WTC11 (cell line): ENCODE results near the gene ABCB4.

ENCODE experiments used
- CREB1 ChIP-seq: sonication (generic); formaldehyde crosslinking; IDR thresholded peaks from 2 replicates; pipeline ENCODE4 v1.8.0; 2023; ENCODE audit warnings: mild to moderate bottlenecking, missing genetic modification reagents
- CREM ChIP-seq: sonication (generic); formaldehyde crosslinking; IDR thresholded peaks from 2 replicates; pipeline ENCODE4 v1.8.1; 2022; ENCODE audit warnings: mild to moderate bottlenecking, missing genetic modification reagents, moderate library complexity
- FOXJ3 ChIP-seq: sonication (generic); formaldehyde crosslinking; IDR thresholded peaks from 2 replicates; pipeline ENCODE4 v1.9.0; 2021; ENCODE audit warnings: missing genetic modification reagents, mild to moderate bottlenecking, borderline replicate concordance
- JUN ChIP-seq: sonication (generic); formaldehyde crosslinking; IDR thresholded peaks from 2 replicates; pipeline ENCODE4 v1.8.0; 2023; ENCODE audit warnings: mild to moderate bottlenecking, missing genetic modification reagents
- TF ChIP-seq, protein P1 (sequence below): sonication (generic); formaldehyde crosslinking; IDR thresholded peaks from 2 replicates; pipeline ENCODE4 v1.8.0; 2023; ENCODE audit warnings: missing genetic modification reagents
- TF ChIP-seq, protein P2 (sequence below): sonication (generic); formaldehyde crosslinking; conservative IDR thresholded peaks from 2 replicates; pipeline ENCODE4 v1.8.1; 2023; ENCODE audit warnings: mild to moderate bottlenecking, low read depth, missing genetic modification reagents, moderate library complexity
- TF ChIP-seq, protein P3 (sequence below): sonication (generic); formaldehyde crosslinking; IDR thresholded peaks from 2 replicates; pipeline ENCODE4 v1.8.0; 2022; ENCODE audit warnings: missing genetic modification reagents
- TF ChIP-seq, protein P4 (sequence below): fragments of 200-600 bp; IDR thresholded peaks from 2 replicates; pipeline ENCODE4 v1.8.0; 2022; ENCODE audit warnings: antibody characterized with exemption
- TF ChIP-seq, protein P5 (sequence below): sonication (generic); formaldehyde crosslinking; IDR thresholded peaks from 2 replicates; pipeline ENCODE4 v1.8.1; 2022; ENCODE audit warnings: mild to moderate bottlenecking, moderate library complexity, missing genetic modification reagents
- TF ChIP-seq, protein P6 (sequence below): sonication (generic); formaldehyde crosslinking; IDR thresholded peaks from 2 replicates; pipeline ENCODE4 v1.8.1; 2022; ENCODE audit warnings: low read depth, missing genetic modification reagents, borderline replicate concordance
- TF ChIP-seq, protein P7 (sequence below): sonication (generic); formaldehyde crosslinking; IDR thresholded peaks from 2 replicates; pipeline ENCODE4 v1.8.0; 2022; ENCODE audit warnings: mild to moderate bottlenecking, missing genetic modification reagents
- TF ChIP-seq, protein P8 (sequence below): sonication (generic); formaldehyde crosslinking; IDR thresholded peaks from 2 replicates; pipeline ENCODE4 v1.8.1; 2023; ENCODE audit warnings: mild to moderate bottlenecking, moderate library complexity, missing genetic modification reagents

DNA sequence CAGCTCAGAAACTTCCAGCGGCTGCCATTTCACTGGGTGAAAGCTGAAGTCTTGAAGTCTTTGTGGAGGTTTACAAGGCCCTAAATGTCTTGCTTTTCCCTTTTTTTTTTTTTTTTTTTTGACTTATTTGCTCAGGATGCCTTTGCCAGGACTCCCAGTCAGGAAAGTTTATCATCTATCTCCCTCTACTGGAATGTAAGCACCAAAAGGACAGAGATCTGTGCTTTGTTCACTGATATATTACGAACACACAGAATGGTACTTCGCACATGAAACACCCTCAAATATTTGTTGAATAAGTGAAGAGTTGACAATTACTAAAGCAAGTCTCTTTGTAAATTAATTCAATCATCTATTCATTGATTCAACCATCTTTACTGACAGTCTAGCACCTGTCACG, 23.2 kb downstream of the ABCB4 start:
- TF ChIP-seq, protein P1, sequence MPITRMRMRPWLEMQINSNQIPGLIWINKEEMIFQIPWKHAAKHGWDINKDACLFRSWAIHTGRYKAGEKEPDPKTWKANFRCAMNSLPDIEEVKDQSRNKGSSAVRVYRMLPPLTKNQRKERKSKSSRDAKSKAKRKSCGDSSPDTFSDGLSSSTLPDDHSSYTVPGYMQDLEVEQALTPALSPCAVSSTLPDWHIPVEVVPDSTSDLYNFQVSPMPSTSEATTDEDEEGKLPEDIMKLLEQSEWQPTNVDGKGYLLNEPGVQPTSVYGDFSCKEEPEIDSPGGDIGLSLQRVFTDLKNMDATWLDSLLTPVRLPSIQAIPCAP (CRISPR knock-in tag): no peak
- TF ChIP-seq JUN (no peak), FOXJ3 (CRISPR knock-in tag) (no peak), CREB1 (CRISPR knock-in tag) (no peak), CREM (CRISPR knock-in tag) (no peak)
- TF ChIP-seq, protein P2, sequence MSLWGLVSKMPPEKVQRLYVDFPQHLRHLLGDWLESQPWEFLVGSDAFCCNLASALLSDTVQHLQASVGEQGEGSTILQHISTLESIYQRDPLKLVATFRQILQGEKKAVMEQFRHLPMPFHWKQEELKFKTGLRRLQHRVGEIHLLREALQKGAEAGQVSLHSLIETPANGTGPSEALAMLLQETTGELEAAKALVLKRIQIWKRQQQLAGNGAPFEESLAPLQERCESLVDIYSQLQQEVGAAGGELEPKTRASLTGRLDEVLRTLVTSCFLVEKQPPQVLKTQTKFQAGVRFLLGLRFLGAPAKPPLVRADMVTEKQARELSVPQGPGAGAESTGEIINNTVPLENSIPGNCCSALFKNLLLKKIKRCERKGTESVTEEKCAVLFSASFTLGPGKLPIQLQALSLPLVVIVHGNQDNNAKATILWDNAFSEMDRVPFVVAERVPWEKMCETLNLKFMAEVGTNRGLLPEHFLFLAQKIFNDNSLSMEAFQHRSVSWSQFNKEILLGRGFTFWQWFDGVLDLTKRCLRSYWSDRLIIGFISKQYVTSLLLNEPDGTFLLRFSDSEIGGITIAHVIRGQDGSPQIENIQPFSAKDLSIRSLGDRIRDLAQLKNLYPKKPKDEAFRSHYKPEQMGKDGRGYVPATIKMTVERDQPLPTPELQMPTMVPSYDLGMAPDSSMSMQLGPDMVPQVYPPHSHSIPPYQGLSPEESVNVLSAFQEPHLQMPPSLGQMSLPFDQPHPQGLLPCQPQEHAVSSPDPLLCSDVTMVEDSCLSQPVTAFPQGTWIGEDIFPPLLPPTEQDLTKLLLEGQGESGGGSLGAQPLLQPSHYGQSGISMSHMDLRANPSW (CRISPR knock-in tag): no peak
- TF ChIP-seq, protein P3, sequence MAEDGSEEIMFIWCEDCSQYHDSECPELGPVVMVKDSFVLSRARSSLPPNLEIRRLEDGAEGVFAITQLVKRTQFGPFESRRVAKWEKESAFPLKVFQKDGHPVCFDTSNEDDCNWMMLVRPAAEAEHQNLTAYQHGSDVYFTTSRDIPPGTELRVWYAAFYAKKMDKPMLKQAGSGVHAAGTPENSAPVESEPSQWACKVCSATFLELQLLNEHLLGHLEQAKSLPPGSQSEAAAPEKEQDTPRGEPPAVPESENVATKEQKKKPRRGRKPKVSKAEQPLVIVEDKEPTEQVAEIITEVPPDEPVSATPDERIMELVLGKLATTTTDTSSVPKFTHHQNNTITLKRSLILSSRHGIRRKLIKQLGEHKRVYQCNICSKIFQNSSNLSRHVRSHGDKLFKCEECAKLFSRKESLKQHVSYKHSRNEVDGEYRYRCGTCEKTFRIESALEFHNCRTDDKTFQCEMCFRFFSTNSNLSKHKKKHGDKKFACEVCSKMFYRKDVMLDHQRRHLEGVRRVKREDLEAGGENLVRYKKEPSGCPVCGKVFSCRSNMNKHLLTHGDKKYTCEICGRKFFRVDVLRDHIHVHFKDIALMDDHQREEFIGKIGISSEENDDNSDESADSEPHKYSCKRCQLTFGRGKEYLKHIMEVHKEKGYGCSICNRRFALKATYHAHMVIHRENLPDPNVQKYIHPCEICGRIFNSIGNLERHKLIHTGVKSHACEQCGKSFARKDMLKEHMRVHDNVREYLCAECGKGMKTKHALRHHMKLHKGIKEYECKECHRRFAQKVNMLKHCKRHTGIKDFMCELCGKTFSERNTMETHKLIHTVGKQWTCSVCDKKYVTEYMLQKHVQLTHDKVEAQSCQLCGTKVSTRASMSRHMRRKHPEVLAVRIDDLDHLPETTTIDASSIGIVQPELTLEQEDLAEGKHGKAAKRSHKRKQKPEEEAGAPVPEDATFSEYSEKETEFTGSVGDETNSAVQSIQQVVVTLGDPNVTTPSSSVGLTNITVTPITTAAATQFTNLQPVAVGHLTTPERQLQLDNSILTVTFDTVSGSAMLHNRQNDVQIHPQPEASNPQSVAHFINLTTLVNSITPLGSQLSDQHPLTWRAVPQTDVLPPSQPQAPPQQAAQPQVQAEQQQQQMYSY (CRISPR knock-in tag): no peak
- TF ChIP-seq, protein P4, sequence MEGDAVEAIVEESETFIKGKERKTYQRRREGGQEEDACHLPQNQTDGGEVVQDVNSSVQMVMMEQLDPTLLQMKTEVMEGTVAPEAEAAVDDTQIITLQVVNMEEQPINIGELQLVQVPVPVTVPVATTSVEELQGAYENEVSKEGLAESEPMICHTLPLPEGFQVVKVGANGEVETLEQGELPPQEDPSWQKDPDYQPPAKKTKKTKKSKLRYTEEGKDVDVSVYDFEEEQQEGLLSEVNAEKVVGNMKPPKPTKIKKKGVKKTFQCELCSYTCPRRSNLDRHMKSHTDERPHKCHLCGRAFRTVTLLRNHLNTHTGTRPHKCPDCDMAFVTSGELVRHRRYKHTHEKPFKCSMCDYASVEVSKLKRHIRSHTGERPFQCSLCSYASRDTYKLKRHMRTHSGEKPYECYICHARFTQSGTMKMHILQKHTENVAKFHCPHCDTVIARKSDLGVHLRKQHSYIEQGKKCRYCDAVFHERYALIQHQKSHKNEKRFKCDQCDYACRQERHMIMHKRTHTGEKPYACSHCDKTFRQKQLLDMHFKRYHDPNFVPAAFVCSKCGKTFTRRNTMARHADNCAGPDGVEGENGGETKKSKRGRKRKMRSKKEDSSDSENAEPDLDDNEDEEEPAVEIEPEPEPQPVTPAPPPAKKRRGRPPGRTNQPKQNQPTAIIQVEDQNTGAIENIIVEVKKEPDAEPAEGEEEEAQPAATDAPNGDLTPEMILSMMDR: no peak
- TF ChIP-seq, protein P5, sequence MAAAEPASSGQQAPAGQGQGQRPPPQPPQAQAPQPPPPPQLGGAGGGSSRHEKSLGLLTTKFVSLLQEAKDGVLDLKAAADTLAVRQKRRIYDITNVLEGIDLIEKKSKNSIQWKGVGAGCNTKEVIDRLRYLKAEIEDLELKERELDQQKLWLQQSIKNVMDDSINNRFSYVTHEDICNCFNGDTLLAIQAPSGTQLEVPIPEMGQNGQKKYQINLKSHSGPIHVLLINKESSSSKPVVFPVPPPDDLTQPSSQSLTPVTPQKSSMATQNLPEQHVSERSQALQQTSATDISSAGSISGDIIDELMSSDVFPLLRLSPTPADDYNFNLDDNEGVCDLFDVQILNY (CRISPR knock-in tag): no peak
- TF ChIP-seq, protein P6, sequence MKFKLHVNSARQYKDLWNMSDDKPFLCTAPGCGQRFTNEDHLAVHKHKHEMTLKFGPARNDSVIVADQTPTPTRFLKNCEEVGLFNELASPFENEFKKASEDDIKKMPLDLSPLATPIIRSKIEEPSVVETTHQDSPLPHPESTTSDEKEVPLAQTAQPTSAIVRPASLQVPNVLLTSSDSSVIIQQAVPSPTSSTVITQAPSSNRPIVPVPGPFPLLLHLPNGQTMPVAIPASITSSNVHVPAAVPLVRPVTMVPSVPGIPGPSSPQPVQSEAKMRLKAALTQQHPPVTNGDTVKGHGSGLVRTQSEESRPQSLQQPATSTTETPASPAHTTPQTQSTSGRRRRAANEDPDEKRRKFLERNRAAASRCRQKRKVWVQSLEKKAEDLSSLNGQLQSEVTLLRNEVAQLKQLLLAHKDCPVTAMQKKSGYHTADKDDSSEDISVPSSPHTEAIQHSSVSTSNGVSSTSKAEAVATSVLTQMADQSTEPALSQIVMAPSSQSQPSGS (CRISPR knock-in tag): no peak
- TF ChIP-seq, protein P7, sequence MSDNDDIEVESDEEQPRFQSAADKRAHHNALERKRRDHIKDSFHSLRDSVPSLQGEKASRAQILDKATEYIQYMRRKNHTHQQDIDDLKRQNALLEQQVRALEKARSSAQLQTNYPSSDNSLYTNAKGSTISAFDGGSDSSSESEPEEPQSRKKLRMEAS (CRISPR knock-in tag): no peak
- TF ChIP-seq, protein P8, sequence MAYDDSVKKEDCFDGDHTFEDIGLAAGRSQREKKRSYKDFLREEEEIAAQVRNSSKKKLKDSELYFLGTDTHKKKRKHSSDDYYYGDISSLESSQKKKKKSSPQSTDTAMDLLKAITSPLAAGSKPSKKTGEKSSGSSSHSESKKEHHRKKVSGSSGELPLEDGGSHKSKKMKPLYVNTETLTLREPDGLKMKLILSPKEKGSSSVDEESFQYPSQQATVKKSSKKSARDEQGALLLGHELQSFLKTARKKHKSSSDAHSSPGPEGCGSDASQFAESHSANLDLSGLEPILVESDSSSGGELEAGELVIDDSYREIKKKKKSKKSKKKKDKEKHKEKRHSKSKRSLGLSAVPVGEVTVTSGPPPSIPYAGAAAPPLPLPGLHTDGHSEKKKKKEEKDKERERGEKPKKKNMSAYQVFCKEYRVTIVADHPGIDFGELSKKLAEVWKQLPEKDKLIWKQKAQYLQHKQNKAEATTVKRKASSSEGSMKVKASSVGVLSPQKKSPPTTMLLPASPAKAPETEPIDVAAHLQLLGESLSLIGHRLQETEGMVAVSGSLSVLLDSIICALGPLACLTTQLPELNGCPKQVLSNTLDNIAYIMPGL: no peak
